Bronchial epithelial cell (primary cell): ENCODE results near the gene PLEKHA6. TPM values are rescaled to one million over a fixed set of nuclear protein-coding genes. Genes with fewer than 3 reads are reported as not detected.

Experiments
- DNase-seq: peaks from one replicate; pipeline ENCODE4 v3.0.0-alpha.2; 2010; ENCODE audit warnings: low read depth
- FAIRE-seq: peaks from 2 replicates; lab custom pipeline; 2011; peaks lifted over from hg19 to GRCh38; lab: Jason Lieb, UNC
- H3K27me3 ChIP-seq: 2 replicates; pipeline ENCODE4 v1.5.1; 2011; ENCODE audit warnings: low read length; ENCODE audit not compliant: control insufficient read depth, insufficient read depth
- H3K36me3 ChIP-seq: 2 replicates; pipeline ENCODE4 v1.5.1; 2011; ENCODE audit warnings: low read length; ENCODE audit not compliant: control insufficient read depth, insufficient read depth
- H3K4me3 ChIP-seq: 2 replicates; pipeline ENCODE4 v1.5.1; 2011; ENCODE audit warnings: mild to moderate bottlenecking, low read depth, low read length, control low read depth
- total RNA-seq: library from RNA; depleted of rRNA; stranded (reverse); fragments of >200 nt; gene quantifications from 2 replicates; pipeline ENCODE4 v1.2.1, GENCODE V29; 2014
- TF ChIP-seq, protein P1 (sequence below): IDR thresholded peaks from 2 replicates; pipeline ENCODE4 v1.5.1; 2011; ENCODE audit warnings: mild to moderate bottlenecking, moderate library complexity, low read length, control low read depth, inconsistent platforms; ENCODE audit not compliant: insufficient read depth, severe bottlenecking

Gene PLEKHA6
- total RNA-seq, 1 donor from 2014 or later, result 2.1 TPM

DNA sequence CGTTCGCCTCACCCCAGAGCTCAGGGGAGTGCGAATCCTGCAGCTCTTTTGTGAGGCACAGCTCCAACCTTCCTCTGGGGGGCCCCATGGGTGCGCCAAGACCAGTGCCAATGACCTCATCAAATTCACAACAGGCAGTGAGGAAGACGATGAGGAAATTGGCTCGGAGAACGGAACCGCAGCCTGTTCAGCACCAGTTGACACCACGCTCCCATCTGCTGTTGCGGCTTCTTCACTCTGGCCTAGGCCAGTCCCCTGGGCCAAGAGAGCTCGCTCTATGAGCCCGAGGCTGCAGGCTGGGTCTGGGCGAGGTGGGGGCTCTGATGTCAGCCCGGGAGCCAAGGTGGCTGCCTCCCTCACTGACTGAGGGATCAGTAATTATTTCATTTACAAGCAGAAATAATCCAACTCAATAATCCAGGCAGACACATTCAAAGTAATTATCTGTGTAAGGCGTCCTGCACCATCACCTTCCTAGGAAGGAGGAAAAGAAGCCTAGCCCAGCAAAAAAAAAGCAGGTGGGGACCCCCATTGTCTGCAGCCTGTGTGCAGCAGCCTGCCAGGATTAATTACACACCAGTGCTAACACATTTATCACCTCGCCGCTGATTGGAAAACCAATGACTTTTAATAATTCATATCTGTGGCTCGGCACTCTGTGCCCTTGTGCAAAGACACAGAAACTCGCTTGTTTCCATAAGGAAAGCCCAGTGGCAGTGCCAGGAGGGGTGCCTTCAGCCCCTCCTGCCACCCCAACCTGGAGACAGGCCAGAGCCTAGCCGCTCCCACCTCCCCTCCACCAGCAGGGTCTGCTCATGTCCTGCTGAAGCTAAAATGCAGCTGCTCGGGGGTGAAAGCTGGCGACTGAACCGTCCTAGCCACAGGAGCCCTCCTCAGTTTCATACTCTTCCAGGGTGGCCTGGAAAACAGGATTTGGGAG is 1.9 kb downstream of the PLEKHA6 start:
- Histone ChIP-seq H3K4me3 (no peak overlapping the region), H3K36me3 (no peaks in the 10 kb centered on the region), H3K27me3 (no peaks in the 10 kb centered on the region)
- TF ChIP-seq, protein P1, sequence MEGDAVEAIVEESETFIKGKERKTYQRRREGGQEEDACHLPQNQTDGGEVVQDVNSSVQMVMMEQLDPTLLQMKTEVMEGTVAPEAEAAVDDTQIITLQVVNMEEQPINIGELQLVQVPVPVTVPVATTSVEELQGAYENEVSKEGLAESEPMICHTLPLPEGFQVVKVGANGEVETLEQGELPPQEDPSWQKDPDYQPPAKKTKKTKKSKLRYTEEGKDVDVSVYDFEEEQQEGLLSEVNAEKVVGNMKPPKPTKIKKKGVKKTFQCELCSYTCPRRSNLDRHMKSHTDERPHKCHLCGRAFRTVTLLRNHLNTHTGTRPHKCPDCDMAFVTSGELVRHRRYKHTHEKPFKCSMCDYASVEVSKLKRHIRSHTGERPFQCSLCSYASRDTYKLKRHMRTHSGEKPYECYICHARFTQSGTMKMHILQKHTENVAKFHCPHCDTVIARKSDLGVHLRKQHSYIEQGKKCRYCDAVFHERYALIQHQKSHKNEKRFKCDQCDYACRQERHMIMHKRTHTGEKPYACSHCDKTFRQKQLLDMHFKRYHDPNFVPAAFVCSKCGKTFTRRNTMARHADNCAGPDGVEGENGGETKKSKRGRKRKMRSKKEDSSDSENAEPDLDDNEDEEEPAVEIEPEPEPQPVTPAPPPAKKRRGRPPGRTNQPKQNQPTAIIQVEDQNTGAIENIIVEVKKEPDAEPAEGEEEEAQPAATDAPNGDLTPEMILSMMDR, result no peak
- FAIRE-seq (no peak), DNase-seq (no peak)

GRCh38 chr1:204356997-204357396 is 2.7 kb downstream of the PLEKHA6 start:
- no peak for FAIRE-seq
- Histone ChIP-seq H3K36me3 (no peaks in the 10 kb centered on the region), H3K27me3 (no peaks in the 10 kb centered on the region), H3K4me3 (no peak overlapping the region)
- no peak for DNase-seq
- TF ChIP-seq, protein P1, result no peak

DNA sequence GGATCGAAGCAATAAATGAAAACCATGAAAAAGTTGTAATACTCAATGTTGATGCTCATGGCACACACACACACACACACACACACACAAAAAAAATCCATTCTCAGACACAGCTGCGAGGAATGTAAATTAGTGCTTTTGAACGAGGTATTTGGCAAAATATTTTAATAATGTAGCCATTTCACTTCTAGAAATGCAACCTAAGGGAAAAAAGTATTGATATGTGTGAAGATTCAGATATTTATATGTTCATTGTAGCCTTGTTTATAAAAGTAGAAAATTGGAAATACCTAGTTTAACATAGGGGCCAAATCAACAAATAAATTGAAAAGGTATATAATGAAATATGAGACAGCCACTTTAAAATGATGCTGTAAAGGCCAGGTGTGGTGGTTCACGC is 3.8 kb downstream of the PLEKHA6 start:
- DNase-seq, result no peak
- no peaks in the 10 kb centered on the region for H3K27me3 ChIP-seq
- H3K36me3 ChIP-seq, result no peaks in the 10 kb centered on the region
- no peak for FAIRE-seq
- H3K4me3 ChIP-seq, result no peak overlapping the region
- TF ChIP-seq, protein P1, result no peak

DNA sequence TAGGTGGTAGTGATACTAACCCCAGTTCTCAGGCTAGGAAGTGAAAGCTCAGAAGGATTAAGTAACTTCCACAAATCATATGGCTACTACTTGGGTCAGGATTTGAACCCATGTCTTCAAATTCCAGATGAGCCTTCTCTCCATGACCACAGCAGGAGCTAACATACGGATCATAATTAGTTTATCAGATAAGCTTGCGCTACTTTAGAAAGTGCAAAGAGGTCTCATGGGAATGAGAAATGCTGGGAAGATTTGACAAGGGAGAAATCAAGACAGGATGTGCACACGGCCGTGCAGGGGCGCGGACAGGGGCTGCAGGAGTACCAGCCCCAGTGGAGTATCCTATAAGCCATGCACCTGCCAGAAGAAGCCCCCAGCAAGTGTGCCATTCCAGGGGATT is 5.2 kb downstream of the PLEKHA6 start:
- H3K4me3 ChIP-seq, result no peak overlapping the region
- no peaks in the 10 kb centered on the region for H3K27me3 ChIP-seq
- FAIRE-seq (no peak), DNase-seq (no peak)
- no peaks in the 10 kb centered on the region for H3K36me3 ChIP-seq
- TF ChIP-seq, protein P1, result no peak

DNA sequence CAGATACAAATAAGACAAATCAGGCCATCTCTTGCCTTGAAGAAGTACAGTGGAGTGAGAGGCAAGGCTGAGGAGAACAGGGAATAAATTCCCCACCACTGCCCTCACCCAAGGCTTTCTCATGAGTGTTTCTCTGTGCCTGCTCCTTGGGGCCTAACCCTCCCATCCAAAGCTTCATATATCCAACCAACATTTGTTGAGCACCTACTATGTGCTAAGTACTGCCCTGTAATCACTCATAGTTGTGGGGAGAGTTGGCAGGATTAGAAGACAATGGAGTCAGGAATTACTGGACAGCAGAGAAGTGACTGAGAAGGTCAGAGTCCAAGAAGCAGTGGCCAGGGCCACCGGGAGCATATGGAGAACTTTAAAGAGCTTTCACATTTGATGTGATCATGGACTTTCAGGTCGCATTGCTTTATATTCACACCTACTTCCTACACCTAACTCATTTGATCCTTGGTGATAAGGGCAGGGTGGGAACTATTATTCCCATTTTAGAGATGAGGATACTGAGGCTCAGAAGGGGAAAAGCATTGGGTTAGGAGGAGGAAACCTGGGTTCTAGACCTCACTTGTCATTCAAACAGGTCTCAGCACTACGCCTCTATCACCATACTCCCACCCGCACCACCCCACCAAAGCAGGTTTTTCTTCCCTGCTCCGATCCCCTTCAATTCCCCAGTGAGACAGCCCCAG is 6.4 kb downstream of the PLEKHA6 start:
- DNase-seq (no peak), FAIRE-seq (no peak)

More for the DNA sequence above, 6.4 kb downstream of the PLEKHA6 start:
- no peaks in the 10 kb centered on the region for H3K36me3 ChIP-seq
- no peak overlapping the region for H3K4me3 ChIP-seq
- TF ChIP-seq, protein P1, result no peak
- no peaks in the 10 kb centered on the region for H3K27me3 ChIP-seq
